NCI-H510A treated with DMSO at 0.1 percent for 48 hours (cell line): Measurements from ENCODE around the gene SMIM45.

Experiments
- DNase-seq: peaks from one replicate; lab custom pipeline; 2025; lab: John Stamatoyannopoulos, UW

SMIM45 gene

GRCh38 chr22:41951898-41952474 lies at the start of gene SMIM45:
Gene SMIM45 (plus strand): TSS chr22:41952150.
- DNase-seq, result no peak

GRCh38 chr22:41902932-41903421 lies 49.0 kb upstream of the SMIM45 start:
- DNase-seq, result no peak

- DNase-seq, result no peak
Measured at GRCh38 chr22:41904450-41905410, 47.2 kb upstream of the SMIM45 start.

- DNase-seq, result no peak
Measured at GRCh38 chr22:41905411-41906202, 46.3 kb upstream of the SMIM45 start.

- no peak for DNase-seq
Measured at GRCh38 chr22:41906822-41907221, 45.1 kb upstream of the SMIM45 start.

- no peak for DNase-seq
Measured at GRCh38 chr22:41907436-41908401, 44.2 kb upstream of the SMIM45 start.

DNA sequence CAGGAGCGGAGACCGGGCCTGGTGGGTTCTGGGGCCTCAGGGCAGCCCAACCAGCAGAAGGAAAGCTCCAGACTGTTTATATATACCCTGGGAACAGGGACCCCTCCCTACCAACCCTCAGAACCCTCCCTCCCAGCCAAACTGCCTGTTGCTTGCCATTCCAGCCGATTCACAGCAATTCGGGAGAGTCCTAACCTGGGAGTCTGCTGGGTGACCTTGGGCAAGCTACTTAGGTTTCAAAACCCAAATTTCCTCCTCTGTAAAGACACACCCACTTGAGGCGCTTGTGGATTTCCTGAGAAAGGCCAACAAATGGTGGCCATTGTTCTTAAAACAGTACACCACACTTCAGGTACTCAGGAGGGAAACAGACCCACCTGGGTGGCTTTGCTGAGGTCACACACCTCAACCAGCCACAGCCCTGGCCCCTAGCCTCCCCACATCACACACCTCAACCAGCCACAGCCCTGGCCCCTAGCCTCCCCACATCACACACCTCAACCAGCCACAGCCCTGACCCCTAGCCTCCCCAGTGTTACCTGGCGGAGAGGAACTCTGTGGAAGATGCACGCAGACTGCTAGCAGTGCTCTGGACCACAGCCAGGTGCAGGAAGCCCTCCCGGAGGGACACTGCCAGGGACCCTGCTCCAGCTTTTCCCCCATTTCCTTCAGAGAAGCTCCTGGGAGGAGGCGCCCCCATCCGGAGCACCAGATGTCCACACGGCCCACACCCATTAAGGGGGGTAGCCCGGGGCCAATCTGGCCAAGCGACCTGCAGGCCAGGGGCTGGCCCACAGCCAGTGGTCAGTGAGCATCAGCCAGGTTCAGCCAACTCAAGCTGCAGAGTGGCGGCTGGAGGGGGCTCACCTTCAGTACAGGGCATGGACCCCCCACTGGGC lies 43.3 kb upstream of the SMIM45 start:
- no peak for DNase-seq

- no peak for DNase-seq
Measured at GRCh38 chr22:41909310-41910049, 42.5 kb upstream of the SMIM45 start.

GRCh38 chr22:41910050-41911000 lies 41.6 kb upstream of the SMIM45 start:
- DNase-seq, result no peak

GRCh38 chr22:41911001-41911611 lies 40.8 kb upstream of the SMIM45 start:
- no peak for DNase-seq

DNA sequence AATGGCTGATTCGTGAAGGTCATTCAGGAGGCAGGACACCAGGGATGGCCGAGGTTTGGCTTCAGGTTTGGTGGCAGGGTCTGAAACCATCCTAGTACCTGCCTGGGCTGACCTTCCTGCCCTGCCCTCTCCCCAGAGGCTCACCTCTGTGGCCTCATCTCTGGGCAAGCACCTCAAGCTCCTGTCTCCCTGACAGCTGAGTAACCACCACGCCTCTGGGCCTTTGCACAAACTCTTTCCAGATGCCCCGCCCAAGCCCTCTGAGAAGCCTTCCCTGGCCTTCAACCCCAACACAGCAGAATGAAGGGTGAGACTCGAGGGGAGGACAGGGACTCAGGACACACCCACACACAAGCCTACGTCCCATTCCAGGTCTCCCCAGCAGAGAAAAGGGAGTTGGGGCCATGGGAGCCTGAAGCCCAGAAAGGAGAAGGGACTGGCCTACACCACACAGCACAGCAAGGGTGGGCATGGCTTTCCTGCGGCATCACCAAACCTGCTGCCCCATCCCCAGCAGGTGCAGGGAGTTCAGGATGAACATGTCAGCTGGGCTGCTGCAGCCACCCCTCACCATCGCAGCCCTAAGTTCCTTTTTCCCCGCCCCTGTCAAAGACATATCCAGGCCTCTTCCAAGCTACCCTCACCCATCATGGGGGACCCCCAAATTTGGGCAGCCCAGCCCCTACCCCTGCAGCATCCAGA lies 39.5 kb upstream of the SMIM45 start:
- DNase-seq, result no peak

GRCh38 chr22:41913040-41913719 lies 38.8 kb upstream of the SMIM45 start:
- no peak for DNase-seq

GRCh38 chr22:41913842-41914534 lies 38.0 kb upstream of the SMIM45 start:
- DNase-seq, result no peak

DNA sequence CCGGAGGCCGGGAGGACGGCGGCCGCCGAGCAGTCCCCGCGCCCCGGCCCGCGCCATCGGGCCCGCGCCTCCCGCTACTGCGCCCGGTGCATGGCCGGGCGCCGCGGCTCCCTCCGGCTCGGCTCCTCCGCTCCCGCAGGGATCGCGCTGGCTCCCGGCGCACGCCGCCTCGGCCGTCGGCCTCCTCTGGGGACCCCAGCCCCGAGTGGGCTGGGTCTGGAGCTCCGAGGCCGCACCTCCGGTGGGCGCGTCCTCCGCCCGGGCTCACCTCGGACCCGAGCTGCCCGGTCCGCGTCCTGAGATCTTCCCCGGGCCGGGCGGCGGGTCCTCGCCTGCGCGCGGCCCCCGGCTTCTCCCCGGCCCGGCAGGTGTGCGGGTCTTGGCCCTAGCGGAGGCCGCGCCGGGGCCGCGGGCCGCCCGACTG lies 37.3 kb upstream of the SMIM45 start:
- DNase-seq, result no peak

GRCh38 chr22:41915035-41915785 lies 36.7 kb upstream of the SMIM45 start, which contains the start of gene SHISA8:
Gene SHISA8 (minus strand): TSS chr22:41915074. CDS start chr22:41914667, 407 bp downstream.
- peak; percentile 32 for DNase-seq
